ENCODE data around the gene SUN2. TPM values are rescaled to one million over a fixed set of nuclear protein-coding genes. Genes with fewer than 3 reads are reported as not detected.

SUN2 gene
- polyA plus RNA-seq, 3 donors, result 95.8 to 159 (median 97.8) TPM

DNA sequence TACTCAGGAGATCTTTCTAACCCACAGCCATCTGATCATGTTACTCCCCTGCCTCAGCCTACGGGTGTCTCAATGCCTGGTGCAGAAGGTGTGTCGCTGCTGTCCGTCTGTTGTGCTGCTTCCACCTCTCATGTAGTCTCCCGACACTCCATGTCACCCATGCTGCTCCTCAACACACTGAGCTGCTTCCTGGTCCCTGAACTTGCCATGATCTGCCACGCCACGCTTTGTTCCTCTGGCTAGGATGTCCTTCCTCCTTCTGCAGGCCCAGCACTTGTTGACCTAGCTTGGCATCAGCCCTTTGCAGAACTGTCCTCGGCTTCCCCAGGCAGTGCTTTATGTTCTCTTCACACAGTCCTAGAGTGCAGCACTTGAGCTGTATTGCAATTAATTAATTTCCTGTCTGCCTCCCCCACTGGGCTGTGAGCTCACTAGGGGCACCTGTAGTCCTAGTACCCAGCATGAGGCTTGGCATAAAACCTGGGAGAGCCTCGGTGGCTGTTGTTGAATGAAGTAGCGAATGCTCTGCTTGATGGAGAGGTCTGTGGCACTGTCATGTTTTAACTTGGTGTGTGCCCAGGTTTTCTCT lies 40.5 kb downstream of the SUN2 start:
- intact Hi-C loops (cut with micrococcal nuclease), result no loop called here
- peaks cover 65% of the 10 kb centered on the region for H3K79me2 ChIP-seq (ENCODE audit: insufficient read depth, low read length)
- no peak overlapping the region for H2AFZ ChIP-seq (ENCODE audit: insufficient read depth, low read depth, low read length, poor library complexity, severe bottlenecking)
- no peak overlapping the region for H3K9ac ChIP-seq (ENCODE audit: insufficient read depth, low read length, poor library complexity, severe bottlenecking)
- no peaks in the 10 kb centered on the region for H3K27me3 ChIP-seq (ENCODE audit: control insufficient read depth in 2 of 2, insufficient read depth in 2 of 2, low read length in 2 of 2)
- TF ChIP-seq, protein P1, sequence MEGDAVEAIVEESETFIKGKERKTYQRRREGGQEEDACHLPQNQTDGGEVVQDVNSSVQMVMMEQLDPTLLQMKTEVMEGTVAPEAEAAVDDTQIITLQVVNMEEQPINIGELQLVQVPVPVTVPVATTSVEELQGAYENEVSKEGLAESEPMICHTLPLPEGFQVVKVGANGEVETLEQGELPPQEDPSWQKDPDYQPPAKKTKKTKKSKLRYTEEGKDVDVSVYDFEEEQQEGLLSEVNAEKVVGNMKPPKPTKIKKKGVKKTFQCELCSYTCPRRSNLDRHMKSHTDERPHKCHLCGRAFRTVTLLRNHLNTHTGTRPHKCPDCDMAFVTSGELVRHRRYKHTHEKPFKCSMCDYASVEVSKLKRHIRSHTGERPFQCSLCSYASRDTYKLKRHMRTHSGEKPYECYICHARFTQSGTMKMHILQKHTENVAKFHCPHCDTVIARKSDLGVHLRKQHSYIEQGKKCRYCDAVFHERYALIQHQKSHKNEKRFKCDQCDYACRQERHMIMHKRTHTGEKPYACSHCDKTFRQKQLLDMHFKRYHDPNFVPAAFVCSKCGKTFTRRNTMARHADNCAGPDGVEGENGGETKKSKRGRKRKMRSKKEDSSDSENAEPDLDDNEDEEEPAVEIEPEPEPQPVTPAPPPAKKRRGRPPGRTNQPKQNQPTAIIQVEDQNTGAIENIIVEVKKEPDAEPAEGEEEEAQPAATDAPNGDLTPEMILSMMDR (IDR thresholded peaks at IDR 0.05), result no peak
- Mint-ChIP-seq H3K27me3 (ENCODE audit: low read depth in 3 of 3) (no peaks in the 10 kb centered on the region), H3K9me3 (no peaks in the 10 kb centered on the region), H3K36me3 (peaks cover 60 to 84% of the 10 kb centered on the region in 2 donors), H3K27ac (peak overlapping the region in 4 of 7 donors; percentile 11 to 31 (median 26)), H3K4me1 (peaks cover 32% of the 10 kb centered on the region), H3K4me3 (no peak overlapping the region)
- H3K4me2 ChIP-seq (replicated peaks; ENCODE audit: extremely low read depth, low read length, poor library complexity, severe bottlenecking), result no peak overlapping the region
- peak overlapping the region in 1 of 2 donors; percentile 40 for H3K27ac ChIP-seq (ENCODE audit: low read depth in 1 of 2, low read length in 2 of 2)
- H4K20me1 ChIP-seq (ENCODE audit: insufficient read depth, low read length), result peaks cover 92% of the 10 kb centered on the region
- peaks cover 0 to 10% of the 10 kb centered on the region in 2 donors for H3K4me1 ChIP-seq (ENCODE audit: control insufficient read depth in 1 of 2, insufficient read depth in 2 of 2, low read length in 2 of 2)
- H3K9me3 ChIP-seq (replicated peaks in 1 of 2; ENCODE audit: control insufficient read depth in 1 of 2, insufficient read depth in 1 of 2, low read length in 2 of 2), result no peaks in the 10 kb centered on the region
- WGBS (ENCODE audit: insufficient coverage), result 72% methylated on average over 9 of the region's 9 CpGs
- no peak overlapping the region for H3K4me3 ChIP-seq (replicated peaks in 1 of 3; ENCODE audit: low read depth in 2 of 3, low read length in 3 of 3)
- no peak for DNase-seq
- peaks cover 34 to 75% of the 10 kb centered on the region in 2 donors for H3K36me3 ChIP-seq (replicated peaks in 1 of 2; ENCODE audit: control insufficient read depth in 1 of 2, insufficient read depth in 2 of 2, low read length in 2 of 2)

GRCh38 chr22:38713921-38714320 lies 41.9 kb downstream of the SUN2 start:
- Histone ChIP-seq H3K27ac (ENCODE audit: low read depth in 1 of 2, low read length in 2 of 2) (no peak overlapping the region), H2AFZ (ENCODE audit: insufficient read depth, low read depth, low read length, poor library complexity, severe bottlenecking) (no peak overlapping the region), H3K4me3 (replicated peaks in 1 of 3; ENCODE audit: low read depth in 2 of 3, low read length in 3 of 3) (no peak overlapping the region), H3K9me3 (replicated peaks in 1 of 2; ENCODE audit: control insufficient read depth in 1 of 2, insufficient read depth in 1 of 2, low read length in 2 of 2) (no peaks in the 10 kb centered on the region), H4K20me1 (ENCODE audit: insufficient read depth, low read length) (peaks cover 100% of the 10 kb centered on the region), H3K9ac (ENCODE audit: insufficient read depth, low read length, poor library complexity, severe bottlenecking) (no peak overlapping the region), H3K4me2 (replicated peaks; ENCODE audit: extremely low read depth, low read length, poor library complexity, severe bottlenecking) (no peak overlapping the region), H3K79me2 (ENCODE audit: insufficient read depth, low read length) (peaks cover 74% of the 10 kb centered on the region), H3K27me3 (ENCODE audit: control insufficient read depth in 2 of 2, insufficient read depth in 2 of 2, low read length in 2 of 2) (no peaks in the 10 kb centered on the region), H3K36me3 (replicated peaks in 1 of 2; ENCODE audit: control insufficient read depth in 1 of 2, insufficient read depth in 2 of 2, low read length in 2 of 2) (peaks cover 34 to 74% of the 10 kb centered on the region in 2 donors), H3K4me1 (ENCODE audit: control insufficient read depth in 1 of 2, insufficient read depth in 2 of 2, low read length in 2 of 2) (peaks cover 9 to 19% of the 10 kb centered on the region in 2 donors)
- Mint-ChIP-seq H3K27ac (peak overlapping the region in 2 of 7 donors; percentile 53 to 75), H3K27me3 (ENCODE audit: low read depth in 3 of 3) (no peaks in the 10 kb centered on the region), H3K36me3 (peaks cover 64 to 73% of the 10 kb centered on the region in 2 donors), H3K4me1 (peaks cover 39% of the 10 kb centered on the region), H3K9me3 (no peaks in the 10 kb centered on the region), H3K4me3 (no peak overlapping the region)
- DNase-seq, result no peak
- WGBS (ENCODE audit: insufficient coverage), result 98% methylated on average over 7 of the region's 8 CpGs
- intact Hi-C loops (cut with micrococcal nuclease), result no loop called here
- TF ChIP-seq, protein P1 (IDR thresholded peaks at IDR 0.05), result no peak
